HepG2 (cell line): ENCODE data around the gene MSMO1. TPM values are rescaled to one million over a fixed set of nuclear protein-coding genes. Genes with fewer than 3 reads are reported as not detected.

ENCODE experiments used
- CREB1 ChIP-seq, 2 experiments: fragments of 450-650 bp in 1 of 2; IDR thresholded peaks; 2 replicates each; pipeline ENCODE4 v1.6.1; 2016 to 2017; ENCODE audit warnings: control low read depth in 1 of 2, mild to moderate bottlenecking in 1 of 2, missing compliant biosample characterization in 1 of 2, missing genetic modification characterization in 1 of 2
- CREM ChIP-seq, 2 experiments: sonication (generic) in 1 of 2; formaldehyde crosslinking in 1 of 2; IDR thresholded peaks; 2 replicates each; pipeline versions ENCODE4 v1.4.0 to v1.6.1; 2016 to 2020; ENCODE audit warnings: antibody characterized with exemption in 1 of 2, mild to moderate bottlenecking in 1 of 2, missing genetic modification reagents in 1 of 2
- EP300 ChIP-seq, 3 experiments: sonication (generic) in 1 of 3; formaldehyde crosslinking in 1 of 3; IDR thresholded peaks; 2 replicates each; pipeline versions ENCODE4 v1.5.1 to v1.6.1; 2011 to 2020; ENCODE audit warnings: low read depth in 2 of 3, low read length in 2 of 3, borderline replicate concordance in 1 of 3, improper control_type of control experiment in 1 of 3, mild to moderate bottlenecking in 1 of 3, missing genetic modification reagents in 1 of 3, moderate library complexity in 1 of 3
- FOXK1 ChIP-seq: sonication (generic); formaldehyde crosslinking; IDR thresholded peaks from 2 replicates; pipeline ENCODE4 v1.4.0; 2020; ENCODE audit warnings: low read depth, missing genetic modification reagents, borderline replicate concordance
- HMGXB4 ChIP-seq, 2 experiments: sonication (generic) in 1 of 2; formaldehyde crosslinking in 1 of 2; IDR thresholded peaks; 2 replicates each; pipeline versions ENCODE4 v1.4.0 to v1.6.1; 2018 to 2020; ENCODE audit warnings: missing genetic modification reagents in 2 of 2, borderline replicate concordance in 1 of 2, low read depth in 1 of 2, mild to moderate bottlenecking in 1 of 2, missing biosample characterization in 1 of 2
- HNF4A ChIP-seq: sonication (generic); formaldehyde crosslinking; IDR thresholded peaks from 2 replicates; pipeline ENCODE4 v1.4.0; 2020; ENCODE audit warnings: missing genetic modification reagents
- NCOR1 ChIP-seq: fragments of 200-600 bp; sonication (generic); IDR thresholded peaks from 2 replicates; pipeline ENCODE4 v1.7.0; 2017; ENCODE audit warnings: antibody characterized with exemption, low read length, borderline replicate concordance
- PHF8 ChIP-seq: sonication (generic); formaldehyde crosslinking; IDR thresholded peaks from 2 replicates; pipeline ENCODE4 v1.5.0; 2020; ENCODE audit warnings: missing genetic modification reagents
- POLR2A ChIP-seq, 2 experiments: IDR thresholded peaks; 2 replicates each; pipeline ENCODE4 v1.6.1; 2011; ENCODE audit warnings: low read depth in 2 of 2, low read length in 2 of 2, mild to moderate bottlenecking in 1 of 2, moderate library complexity in 1 of 2; ENCODE audit not compliant: insufficient read depth in 1 of 2
- SRF ChIP-seq: IDR thresholded peaks from 2 replicates; pipeline ENCODE4 v1.6.1; 2011; ENCODE audit warnings: mild to moderate bottlenecking, low read depth, low read length, moderate library complexity
- TEAD3 ChIP-seq: optimal IDR thresholded peaks from 2 replicates; pipeline ENCODE3; 2016; ENCODE audit warnings: borderline replicate concordance
- THRA ChIP-seq: sonication (generic); formaldehyde crosslinking; IDR thresholded peaks from 2 replicates; pipeline ENCODE4 v1.4.0; 2020; ENCODE audit warnings: missing genetic modification reagents, borderline replicate concordance
- ZFX ChIP-seq: sonication (generic); formaldehyde crosslinking; IDR thresholded peaks from 2 replicates; pipeline ENCODE4 v1.4.0; 2020; ENCODE audit warnings: mild to moderate bottlenecking, low read depth, missing genetic modification reagents, moderate library complexity
- ZHX1 ChIP-seq: sonication (generic); formaldehyde crosslinking; IDR thresholded peaks from 2 replicates; pipeline ENCODE4 v1.8.1; 2022; ENCODE audit warnings: low read depth, mild to moderate bottlenecking, missing genetic modification reagents
- ZMYM2 ChIP-seq: sonication (generic); formaldehyde crosslinking; IDR thresholded peaks from 2 replicates; pipeline ENCODE4 v1.8.0; 2022; ENCODE audit warnings: mild to moderate bottlenecking, missing genetic modification reagents
- ZNF432 ChIP-seq: sonication (generic); formaldehyde crosslinking; IDR thresholded peaks from 2 replicates; pipeline ENCODE4 v1.5.0; 2020; ENCODE audit warnings: missing genetic modification reagents, mild to moderate bottlenecking, borderline replicate concordance
- ZNF567 ChIP-seq: sonication (generic); formaldehyde crosslinking; IDR thresholded peaks from 2 replicates; pipeline ENCODE4 v1.8.1; 2023; ENCODE audit warnings: mild to moderate bottlenecking, missing genetic modification reagents, borderline replicate concordance
- ZNF766 ChIP-seq: sonication (generic); formaldehyde crosslinking; IDR thresholded peaks from 2 replicates; pipeline ENCODE4 v1.5.0; 2020; ENCODE audit warnings: missing genetic modification reagents, borderline replicate concordance
- polyA plus RNA-seq, 8 experiments: library from polyadenylated mRNA; depleted of rRNA in 3 of 8; stranded (reverse) in 7 of 8; unstranded in 1 of 8; fragments of >200 nt; fragmentation: Illumina TruSeq in 4 of 8; extraction: Trizol in 4 of 8; gene quantifications; 2 replicates each; pipeline versions ENCODE4 v1.2.1 to v1.2.3, GENCODE V29; 2011 to 2016; ENCODE audit warnings: low read depth in 4 of 8, missing spikeins in 1 of 8, mixed read lengths in 1 of 8; ENCODE audit not compliant: insufficient read depth in 1 of 8
- total RNA-seq, 5 experiments: library from RNA; depleted of rRNA; stranded (reverse); fragments of >200 nt; fragmentation: Illumina TruSeq; extraction: Trizol; gene quantifications; 2 replicates each; pipeline ENCODE4 v1.2.3, GENCODE V29; 2016; ENCODE audit warnings: low read depth in 1 of 5
- TF ChIP-seq, protein P1 (sequence below): sonication (generic); formaldehyde crosslinking; IDR thresholded peaks from 2 replicates; pipeline ENCODE4 v1.4.0; 2020; ENCODE audit warnings: missing genetic modification reagents

MSMO1 gene
- total and polyA plus RNA-seq, 2 of the 13 experiments (the other 11 are each of a cell fraction or from before 2014, with no cell fraction given): 98.1 to 216 TPM

DNA sequence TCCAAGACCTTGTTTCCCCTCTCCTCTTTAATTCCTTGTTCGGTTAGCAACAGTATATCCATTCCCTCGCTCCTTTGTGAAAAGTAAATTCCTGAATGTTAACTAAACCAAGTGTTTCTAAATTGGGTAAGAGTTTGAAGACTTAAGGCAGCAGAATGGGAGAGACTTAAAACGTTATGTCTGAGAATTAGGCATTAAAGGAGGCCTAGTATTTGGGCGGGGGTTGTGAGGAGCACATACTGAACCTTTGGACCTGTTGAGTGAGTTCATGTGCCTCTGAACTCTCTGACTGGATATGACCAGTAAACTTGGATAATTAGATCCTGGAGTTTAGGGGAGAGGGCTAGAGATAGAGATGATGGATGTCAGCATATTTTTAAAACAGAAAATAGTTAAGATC is 1.2 kb downstream of the MSMO1 start (continued):
- 0 out of 4 replicates have a peak, but pooled peaks of 1 of the 2 experiments have one; percentile 19 for TF ChIP-seq HMGXB4 (CRISPR knock-in tag; IDR thresholded peaks at IDR 0.05; ENCODE audit: borderline replicate concordance in 1 of 2, low read depth in 1 of 2)
- TF ChIP-seq, protein P1, sequence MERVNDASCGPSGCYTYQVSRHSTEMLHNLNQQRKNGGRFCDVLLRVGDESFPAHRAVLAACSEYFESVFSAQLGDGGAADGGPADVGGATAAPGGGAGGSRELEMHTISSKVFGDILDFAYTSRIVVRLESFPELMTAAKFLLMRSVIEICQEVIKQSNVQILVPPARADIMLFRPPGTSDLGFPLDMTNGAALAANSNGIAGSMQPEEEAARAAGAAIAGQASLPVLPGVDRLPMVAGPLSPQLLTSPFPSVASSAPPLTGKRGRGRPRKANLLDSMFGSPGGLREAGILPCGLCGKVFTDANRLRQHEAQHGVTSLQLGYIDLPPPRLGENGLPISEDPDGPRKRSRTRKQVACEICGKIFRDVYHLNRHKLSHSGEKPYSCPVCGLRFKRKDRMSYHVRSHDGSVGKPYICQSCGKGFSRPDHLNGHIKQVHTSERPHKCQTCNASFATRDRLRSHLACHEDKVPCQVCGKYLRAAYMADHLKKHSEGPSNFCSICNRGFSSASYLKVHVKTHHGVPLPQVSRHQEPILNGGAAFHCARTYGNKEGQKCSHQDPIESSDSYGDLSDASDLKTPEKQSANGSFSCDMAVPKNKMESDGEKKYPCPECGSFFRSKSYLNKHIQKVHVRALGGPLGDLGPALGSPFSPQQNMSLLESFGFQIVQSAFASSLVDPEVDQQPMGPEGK: 0 out of 2 replicates have a peak, but pooled peaks have one; percentile 33
- 0 out of 2 replicates have a peak, but pooled peaks have one; percentile 19 for TF ChIP-seq THRA (CRISPR knock-in tag)
- no peak for TF ChIP-seq ZNF766 (CRISPR knock-in tag)
- peak; percentile 85 for TF ChIP-seq HNF4A (CRISPR knock-in tag)
- TF ChIP-seq SRF: no peak
- TF ChIP-seq ZNF567: no peak
- TF ChIP-seq PHF8 (CRISPR knock-in tag): 0 out of 2 replicates have a peak, but pooled peaks have one; percentile 44
- no peak for TF ChIP-seq ZNF432 (CRISPR knock-in tag)
- TF ChIP-seq TEAD3 (CRISPR knock-in tag): peak; percentile 14
- peak; percentile 15; the same call in 1 of the 2 replicates for TF ChIP-seq CREM (IDR thresholded peaks at IDR 0.05)
- TF ChIP-seq CREM (CRISPR knock-in tag; IDR thresholded peaks at IDR 0.05): no peak
- no peak for TF ChIP-seq ZMYM2 (CRISPR knock-in tag)
- no peak for TF ChIP-seq FOXK1 (CRISPR knock-in tag)
- no peak for TF ChIP-seq EP300 (IDR thresholded peaks at IDR 0.05; ENCODE audit: low read depth in 2 of 2, low read length in 2 of 2)
- no peak for TF ChIP-seq EP300 (CRISPR knock-in tag; IDR thresholded peaks at IDR 0.05; ENCODE audit: borderline replicate concordance)
- TF ChIP-seq POLR2A (IDR thresholded peaks at IDR 0.05; ENCODE audit: insufficient read depth in 1 of 2, low read depth in 2 of 2, low read length in 2 of 2): peak in 1 of 2 experiments; percentile 32; a peak in 1 of 4 replicates
- peak; percentile 62 for TF ChIP-seq ZFX
- TF ChIP-seq NCOR1: peak; percentile 51
- TF ChIP-seq CREB1 (IDR thresholded peaks at IDR 0.05): no peak
- peak; percentile 53; the same call in 1 of the 2 replicates for TF ChIP-seq CREB1 (CRISPR knock-in tag; IDR thresholded peaks at IDR 0.05)
- no peak for TF ChIP-seq ZHX1 (CRISPR knock-in tag)
